HG03520 (cell line): ENCODE results near the gene SNCAIP.

Experiments used
- ATAC-seq: cut with Tn5 transposase; IDR thresholded peaks from one replicate; pipeline ENCODE4 v1.9.1; 2021; ENCODE audit warnings: mild to moderate bottlenecking, moderate library complexity; ENCODE audit not compliant: unreplicated experiment

SNCAIP gene

DNA sequence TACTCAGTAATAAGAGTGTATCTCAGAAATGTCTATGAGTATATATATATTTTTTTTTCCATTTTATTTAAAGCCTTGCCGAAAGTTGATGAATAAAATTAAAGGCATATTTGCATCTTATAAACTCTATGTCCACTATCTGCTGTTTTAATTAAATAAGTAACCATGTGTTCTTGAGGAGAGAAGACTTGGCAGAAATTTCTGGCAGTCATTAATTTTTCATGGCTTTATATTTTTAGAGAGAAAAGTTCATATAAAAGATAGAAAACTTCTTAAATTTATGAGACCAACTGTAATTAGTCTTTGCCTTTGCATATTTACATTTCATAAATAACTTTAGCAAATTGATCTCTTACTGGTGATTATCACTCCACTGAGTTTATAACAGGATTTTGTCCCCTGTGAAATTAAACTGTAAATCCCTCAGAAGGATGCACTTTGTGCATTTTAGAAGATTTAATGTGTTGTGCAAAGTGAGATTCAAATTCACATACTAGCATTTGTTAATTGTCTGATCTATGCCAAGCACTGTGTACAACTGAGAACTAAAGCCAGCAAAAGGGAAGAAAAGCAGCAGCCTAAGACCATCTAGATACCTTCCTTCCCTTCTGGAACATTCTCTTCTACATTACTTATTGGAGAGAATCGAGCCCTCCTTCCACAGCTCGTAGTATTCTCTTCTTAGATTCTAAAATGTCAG lies 108.7 kb downstream of the SNCAIP start:
- ATAC-seq, result no peak

- ATAC-seq, result peak; percentile 95
Observed at GRCh38 chr5:122421374-122422079, 109.5 kb downstream of the SNCAIP start.

- ATAC-seq, result no peak
Observed at GRCh38 chr5:122423221-122423620, 111.2 kb downstream of the SNCAIP start.

DNA sequence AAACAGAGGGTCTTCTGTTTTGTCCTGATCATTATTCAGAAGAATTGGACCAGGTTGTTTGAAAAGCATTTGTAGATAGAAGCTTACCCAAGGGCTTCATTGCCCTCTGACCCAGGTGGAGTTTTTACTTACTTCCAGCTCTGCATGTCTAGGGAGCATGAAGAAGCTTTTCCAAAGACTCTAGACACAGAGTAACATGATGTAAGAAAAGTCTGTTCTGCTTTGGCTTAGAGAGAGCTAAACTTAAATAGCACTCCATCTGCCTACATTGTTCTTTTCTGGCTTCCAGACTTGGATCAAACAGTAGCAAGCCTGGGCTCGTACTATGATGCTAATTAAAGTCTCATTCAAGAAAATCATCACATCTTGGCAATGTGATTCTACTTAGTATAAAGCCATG lies 112.1 kb downstream of the SNCAIP start:
- ATAC-seq, result no peak

- ATAC-seq, result no peak
Observed at GRCh38 chr5:122426301-122426700, 114.3 kb downstream of the SNCAIP start.

DNA sequence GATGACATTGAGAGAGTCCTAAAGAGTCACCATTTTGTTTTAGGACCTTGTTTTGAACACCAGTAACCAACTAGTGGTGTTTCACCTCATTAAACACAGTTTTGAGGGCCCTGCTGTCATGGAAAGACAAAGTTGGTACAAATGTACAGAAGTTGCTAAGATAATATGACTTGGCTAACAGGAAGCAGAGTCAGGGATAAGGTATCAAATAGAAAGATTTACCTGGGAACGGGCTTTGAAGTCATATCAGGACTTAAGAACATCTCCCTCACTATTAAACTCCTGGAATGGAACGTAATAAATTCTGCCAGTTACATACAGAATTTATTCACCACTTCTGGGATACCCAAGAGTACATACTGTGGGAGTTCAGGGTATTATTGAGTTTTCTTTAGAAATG lies 115.6 kb downstream of the SNCAIP start:
- ATAC-seq, result no peak

DNA sequence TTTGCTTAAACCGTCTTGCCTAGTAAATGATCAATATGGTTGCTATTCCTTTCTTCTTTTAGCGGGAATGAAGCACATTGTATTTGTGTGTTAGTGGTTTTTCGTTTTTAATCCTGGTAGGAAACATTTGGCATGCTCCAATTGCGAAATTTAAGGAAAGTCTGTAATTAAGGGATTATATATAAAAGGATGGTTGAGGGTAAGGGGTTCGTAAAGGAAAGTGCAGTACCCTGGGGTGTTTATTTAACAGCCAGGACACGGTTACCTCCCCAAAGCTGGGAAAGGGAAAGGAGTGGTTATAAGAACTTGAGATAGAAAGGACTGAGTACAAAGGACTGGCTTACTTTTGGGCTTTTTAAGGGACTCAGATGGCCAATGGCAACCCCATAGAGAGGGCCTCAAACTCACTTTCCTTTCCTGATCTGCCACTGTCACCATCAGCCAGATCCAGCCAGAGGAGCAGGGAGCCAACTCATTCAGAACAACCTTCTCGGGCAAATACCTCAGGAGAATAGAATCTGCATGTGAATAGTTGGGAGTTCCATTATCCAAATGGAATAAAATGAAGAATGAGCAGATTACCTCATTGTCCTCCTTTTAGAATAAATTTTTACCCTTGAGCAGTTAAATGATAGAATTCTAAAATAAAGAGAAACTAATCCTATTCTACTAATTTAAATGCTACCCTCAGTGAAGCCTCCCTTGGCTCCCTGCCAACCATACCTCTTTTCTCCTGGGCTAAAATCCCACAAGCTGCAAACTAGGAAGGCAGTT lies 117.7 kb downstream of the SNCAIP start:
- ATAC-seq, result no peak

GRCh38 chr5:122430319-122430586 lies 118.2 kb downstream of the SNCAIP start:
- no peak for ATAC-seq

DNA sequence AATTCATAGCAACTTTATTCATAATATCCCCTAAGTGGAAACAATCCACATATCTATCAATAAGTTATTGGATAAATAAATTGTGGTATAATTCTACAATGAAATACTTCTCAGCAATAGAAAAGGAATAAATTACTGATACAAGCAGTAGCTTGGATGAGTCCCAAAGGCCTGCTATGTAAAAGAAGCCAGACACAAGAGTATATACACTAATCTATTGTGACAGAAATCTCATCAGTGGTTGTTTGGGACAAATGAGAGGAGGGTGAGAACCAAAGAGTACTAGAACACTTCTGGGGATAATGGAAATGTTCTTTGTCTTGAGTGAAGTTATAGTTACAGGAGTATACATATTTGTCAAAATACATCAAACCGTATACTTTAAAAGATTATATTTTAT lies 119.3 kb downstream of the SNCAIP start:
- ATAC-seq, result no peak

DNA sequence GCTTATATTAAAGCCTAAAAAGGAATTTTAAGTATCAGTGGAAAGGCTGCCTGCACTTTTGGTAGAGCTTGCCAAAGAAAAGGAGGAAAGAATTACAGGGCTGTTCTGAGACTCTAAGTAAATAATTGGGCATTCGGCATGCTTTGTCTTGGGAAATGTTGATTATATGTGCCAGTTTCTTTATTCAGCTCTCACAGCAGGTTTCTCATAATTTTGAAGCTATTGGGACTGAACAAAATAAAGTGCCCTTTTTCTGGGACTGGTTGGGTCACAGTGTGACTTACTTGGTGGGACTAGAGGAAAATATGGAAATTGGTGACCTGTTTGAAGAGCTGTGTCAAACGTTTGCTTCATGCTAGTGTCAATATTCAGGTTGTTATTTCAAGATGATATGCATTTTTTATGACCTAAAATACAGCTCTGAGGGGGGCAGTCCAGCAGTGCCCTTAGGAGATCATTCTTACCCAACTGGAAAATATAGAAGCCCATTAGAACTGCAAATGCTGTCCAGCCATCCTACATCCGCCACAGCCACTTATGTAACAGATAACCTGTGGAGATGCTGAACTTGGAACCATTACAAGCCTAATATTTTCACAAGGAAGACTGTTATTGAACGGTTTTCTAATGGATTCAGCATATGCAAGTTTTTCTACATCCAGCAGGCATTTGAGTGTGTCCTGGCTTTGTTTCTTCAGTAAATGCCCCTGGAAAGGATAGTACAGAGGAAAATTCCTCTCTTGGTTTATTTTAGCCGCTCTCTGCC lies 122.4 kb downstream of the SNCAIP start:
- ATAC-seq, result no peak

DNA sequence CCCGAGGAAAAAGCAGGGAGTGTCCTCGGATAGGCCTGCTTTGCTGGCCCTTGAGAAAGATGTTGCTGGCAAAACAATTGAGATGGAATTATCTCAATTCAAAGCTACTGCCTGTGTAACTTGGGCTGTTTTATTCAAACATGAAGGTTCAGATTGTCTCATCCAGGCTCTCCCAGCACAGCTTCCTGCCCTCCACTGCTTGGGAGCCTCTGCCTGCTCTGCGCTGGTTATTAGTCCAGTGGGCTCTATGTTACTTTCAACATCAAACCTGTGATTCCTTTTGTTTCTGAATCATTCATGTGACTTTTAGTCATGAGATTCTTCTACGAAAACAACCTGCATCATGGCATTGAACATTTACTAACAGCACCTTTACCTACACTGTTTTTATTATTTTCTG lies 123.2 kb downstream of the SNCAIP start:
- ATAC-seq, result no peak

GRCh38 chr5:122435761-122436160 lies 123.7 kb downstream of the SNCAIP start:
- ATAC-seq, result no peak

- no peak for ATAC-seq
Observed at GRCh38 chr5:122436615-122437014, 124.6 kb downstream of the SNCAIP start.

DNA sequence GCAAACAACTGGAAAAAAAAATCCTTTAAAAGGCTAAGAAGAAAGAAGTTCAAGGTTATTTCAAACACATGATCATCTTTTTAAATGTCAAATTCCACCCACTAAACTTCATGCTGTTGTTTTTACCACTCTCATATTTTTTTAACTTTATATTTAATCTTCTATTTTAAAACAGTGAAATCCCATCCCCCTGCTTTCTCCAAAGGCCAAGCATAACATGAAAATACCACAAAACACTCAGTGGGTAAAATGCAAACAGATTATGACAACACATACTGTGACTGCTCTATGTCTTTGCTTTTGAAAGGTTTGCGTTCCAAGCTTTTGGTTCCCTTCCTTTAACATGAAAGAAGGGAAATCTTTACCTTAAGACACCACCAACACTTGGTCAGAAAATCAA lies 127.6 kb downstream of the SNCAIP start:
- ATAC-seq, result no peak

- ATAC-seq, result peak; percentile 79
Observed at GRCh38 chr5:122442938-122443337, 130.9 kb downstream of the SNCAIP start.

DNA sequence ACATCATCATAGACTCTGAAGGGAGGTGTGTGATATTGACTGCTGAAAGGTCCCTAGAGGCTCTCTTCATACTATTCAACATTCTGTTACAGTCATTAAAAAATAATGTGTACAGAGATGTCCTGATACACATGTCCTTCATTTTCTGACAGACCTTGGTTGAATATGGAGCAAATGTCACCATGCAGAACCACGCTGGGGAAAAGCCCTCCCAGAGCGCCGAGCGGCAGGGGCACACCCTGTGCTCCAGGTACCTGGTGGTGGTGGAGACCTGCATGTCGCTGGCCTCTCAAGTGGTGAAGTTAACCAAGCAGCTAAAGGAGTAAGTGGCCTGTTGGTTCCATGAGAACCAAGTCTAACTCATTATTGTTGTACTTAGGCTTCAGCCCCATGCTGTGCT lies 132.4 kb downstream of the SNCAIP start:
- ATAC-seq, result no peak

GRCh38 chr5:122445070-122445469 lies 133.0 kb downstream of the SNCAIP start:
- no peak for ATAC-seq

GRCh38 chr5:122447072-122447471 lies 135.0 kb downstream of the SNCAIP start:
- ATAC-seq, result no peak

DNA sequence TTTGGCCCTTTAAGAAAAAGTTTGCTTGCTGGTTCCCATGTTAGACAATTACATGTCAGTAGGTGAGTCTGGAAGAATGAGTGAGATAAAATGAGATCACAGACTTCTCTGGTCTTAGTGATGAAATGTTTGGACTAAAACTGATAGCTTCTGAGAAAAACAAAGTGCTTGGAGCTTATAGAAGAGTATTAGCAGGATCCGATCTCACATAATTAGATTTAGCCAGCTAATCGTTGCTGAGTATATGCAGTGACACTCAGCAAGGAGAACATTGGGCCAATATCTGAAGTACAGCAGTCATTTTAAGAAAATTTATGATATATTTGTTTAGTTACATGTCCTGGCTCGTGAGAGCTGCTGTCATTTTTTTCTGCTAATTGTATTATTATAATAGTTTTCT lies 135.8 kb downstream of the SNCAIP start:
- ATAC-seq, result no peak

DNA sequence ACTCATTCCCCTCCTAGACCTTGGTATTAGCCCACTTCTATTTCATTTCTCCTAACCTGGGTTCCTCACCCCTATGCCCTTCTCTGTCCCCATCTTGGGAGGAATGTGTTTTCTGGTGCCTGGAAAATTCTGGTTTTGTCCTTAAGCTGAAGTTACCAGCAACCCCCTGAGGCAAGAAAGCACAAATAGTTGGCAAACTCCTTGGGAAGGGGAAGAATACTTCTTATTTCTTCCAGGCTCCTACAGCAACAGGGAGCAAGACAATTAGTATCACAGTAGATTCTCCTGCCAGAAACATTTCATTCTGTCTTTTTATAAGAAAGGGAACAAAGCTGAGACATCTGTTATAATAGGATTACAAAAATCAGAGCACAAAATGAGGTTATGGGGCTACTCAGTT lies 142.5 kb downstream of the SNCAIP start:
- no peak for ATAC-seq

DNA sequence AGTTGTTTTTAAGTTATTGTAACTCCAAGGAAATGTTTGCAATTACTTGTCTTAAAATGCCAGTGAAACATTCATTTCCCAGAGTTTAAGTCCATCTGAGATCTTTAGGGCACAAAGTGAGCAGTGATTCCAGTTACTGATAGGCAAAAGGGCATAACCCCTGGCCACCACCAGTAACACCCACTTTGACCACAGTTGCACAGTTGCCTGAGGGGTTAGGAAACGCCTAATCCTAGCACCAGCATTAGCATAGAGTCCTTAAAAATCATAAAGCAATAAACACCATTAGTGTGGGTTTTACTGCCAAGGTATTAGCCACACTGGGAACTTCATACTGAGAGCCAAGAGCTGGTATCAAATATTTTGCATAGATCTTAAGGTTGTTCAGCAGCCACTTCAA lies 143.9 kb downstream of the SNCAIP start:
- ATAC-seq, result no peak
